Endodermal cell (in vitro differentiated cells): Measurements from ENCODE around the gene PACSIN1. TPM values are rescaled to one million over a fixed set of nuclear protein-coding genes. Genes with fewer than 3 reads are reported as not detected.

Experiments
- DNase-seq: peaks from one replicate; pipeline ENCODE4 v3.0.0-alpha.2; 2017
- H3K27ac ChIP-seq: 2 replicates; pipeline ENCODE4 v1.5.1; 2013; ENCODE audit warnings: mild to moderate bottlenecking, low read depth, low read length, moderate library complexity
- H3K27me3 ChIP-seq: 2 replicates; pipeline ENCODE4 v1.6.1; 2013; ENCODE audit warnings: mild to moderate bottlenecking, low read length, moderate library complexity; ENCODE audit not compliant: insufficient read depth, control insufficient read depth, poor library complexity, severe bottlenecking
- H3K36me3 ChIP-seq: 2 replicates; pipeline ENCODE4 v1.7.0; 2013; ENCODE audit warnings: mild to moderate bottlenecking, low read length, moderate library complexity; ENCODE audit not compliant: control insufficient read depth, insufficient read depth
- H3K4me1 ChIP-seq: one replicate; pipeline ENCODE4 v1.7.0; 2013; ENCODE audit warnings: low read length; ENCODE audit not compliant: control insufficient read depth, insufficient read depth
- H3K4me3 ChIP-seq: 2 replicates; pipeline ENCODE4 v1.5.1; 2013; ENCODE audit warnings: mild to moderate bottlenecking, low read length, moderate library complexity
- H3K9ac ChIP-seq: 2 replicates; pipeline ENCODE4 v1.6.1; 2013; ENCODE audit warnings: mild to moderate bottlenecking, low read length, moderate library complexity; ENCODE audit not compliant: poor library complexity, severe bottlenecking; ENCODE audit errors: extremely low read depth
- H3K9me3 ChIP-seq: 2 replicates; pipeline ENCODE4 v1.6.1; 2013; ENCODE audit warnings: mild to moderate bottlenecking, low read length, moderate library complexity; ENCODE audit not compliant: control insufficient read depth
- H3K27ac Mint-ChIP-seq: 2 replicates; pipeline ENCODE4 v1.8.0; 2020; ENCODE audit warnings: mixed read lengths
- H3K27me3 Mint-ChIP-seq: 2 replicates; pipeline ENCODE4 v1.8.0; 2021; ENCODE audit warnings: mild to moderate bottlenecking, mixed read lengths; ENCODE audit not compliant: insufficient read depth
- H3K36me3 Mint-ChIP-seq: 2 replicates; pipeline ENCODE4 v1.8.0; 2020; ENCODE audit warnings: low read depth, mixed read lengths
- H3K4me1 Mint-ChIP-seq: 2 replicates; pipeline ENCODE4 v1.8.0; 2020; ENCODE audit warnings: mixed read lengths
- H3K4me3 Mint-ChIP-seq: 2 replicates; pipeline ENCODE4 v1.8.0; 2020; ENCODE audit warnings: mild to moderate bottlenecking, moderate library complexity, mixed read lengths
- H3K9me3 Mint-ChIP-seq: 2 replicates; pipeline ENCODE4 v1.8.0; 2020; ENCODE audit warnings: mild to moderate bottlenecking, mixed read lengths
- WGBS, 2 experiments: methylation state at CpG; one replicate each; pipeline versions ENCODE4 v1.1.5 to v1.1.7; 2013; ENCODE audit warnings: missing lambda C conversion rate in 2 of 2, mixed read lengths in 1 of 2; ENCODE audit not compliant: insufficient coverage in 1 of 2, insufficient read length in 1 of 2; 5-methylcytosine and 5-hydroxymethylcytosine counted together
- total RNA-seq, 2 donors: library from RNA; stranded (reverse); fragmentation: NEBNext Ultra II Directional in 1 of 2; extraction: Animal tissue kit (Norgen Biotek cat#: 25700) in 1 of 2; gene quantifications; 2 replicates in 1 of 2; 3 replicates in 1 of 2; pipeline ENCODE4 v1.2.1, GENCODE V29; 2021
- TF ChIP-seq, protein P1 (sequence below): fragments of 200-600 bp; sonication (generic); conservative IDR thresholded peaks from 2 replicates; pipeline ENCODE4 v1.5.0; 2021; ENCODE audit warnings: antibody characterized with exemption, mild to moderate bottlenecking

Gene PACSIN1
- total RNA-seq, 2 donors from 2014 or later = 7.2 to 7.3 TPM

GRCh38 chr6:34555007-34555322 lies 89.1 kb downstream of the PACSIN1 start:
- 94 to 96% methylated on average over 3 to 11 of the region's 11 CpGs for WGBS, 2 experiments
- Mint-ChIP-seq H3K36me3 (no peaks in the 10 kb centered on the region), H3K27me3 (no peaks in the 10 kb centered on the region), H3K4me3 (no peak overlapping the region), H3K4me1 (peaks cover 20% of the 10 kb centered on the region), H3K27ac (no peak overlapping the region), H3K9me3 (no peaks in the 10 kb centered on the region)
- H3K9me3 ChIP-seq = no peaks in the 10 kb centered on the region
- no peak overlapping the region for H3K9ac ChIP-seq
- no peaks in the 10 kb centered on the region for H3K27me3 ChIP-seq
- no peak overlapping the region for H3K4me3 ChIP-seq
- TF ChIP-seq, protein P1, sequence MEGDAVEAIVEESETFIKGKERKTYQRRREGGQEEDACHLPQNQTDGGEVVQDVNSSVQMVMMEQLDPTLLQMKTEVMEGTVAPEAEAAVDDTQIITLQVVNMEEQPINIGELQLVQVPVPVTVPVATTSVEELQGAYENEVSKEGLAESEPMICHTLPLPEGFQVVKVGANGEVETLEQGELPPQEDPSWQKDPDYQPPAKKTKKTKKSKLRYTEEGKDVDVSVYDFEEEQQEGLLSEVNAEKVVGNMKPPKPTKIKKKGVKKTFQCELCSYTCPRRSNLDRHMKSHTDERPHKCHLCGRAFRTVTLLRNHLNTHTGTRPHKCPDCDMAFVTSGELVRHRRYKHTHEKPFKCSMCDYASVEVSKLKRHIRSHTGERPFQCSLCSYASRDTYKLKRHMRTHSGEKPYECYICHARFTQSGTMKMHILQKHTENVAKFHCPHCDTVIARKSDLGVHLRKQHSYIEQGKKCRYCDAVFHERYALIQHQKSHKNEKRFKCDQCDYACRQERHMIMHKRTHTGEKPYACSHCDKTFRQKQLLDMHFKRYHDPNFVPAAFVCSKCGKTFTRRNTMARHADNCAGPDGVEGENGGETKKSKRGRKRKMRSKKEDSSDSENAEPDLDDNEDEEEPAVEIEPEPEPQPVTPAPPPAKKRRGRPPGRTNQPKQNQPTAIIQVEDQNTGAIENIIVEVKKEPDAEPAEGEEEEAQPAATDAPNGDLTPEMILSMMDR = no peak
- H3K27ac ChIP-seq = no peak overlapping the region
- H3K36me3 ChIP-seq = no peaks in the 10 kb centered on the region
- peaks cover 10% of the 10 kb centered on the region for H3K4me1 ChIP-seq
- DNase-seq = no peak

DNA sequence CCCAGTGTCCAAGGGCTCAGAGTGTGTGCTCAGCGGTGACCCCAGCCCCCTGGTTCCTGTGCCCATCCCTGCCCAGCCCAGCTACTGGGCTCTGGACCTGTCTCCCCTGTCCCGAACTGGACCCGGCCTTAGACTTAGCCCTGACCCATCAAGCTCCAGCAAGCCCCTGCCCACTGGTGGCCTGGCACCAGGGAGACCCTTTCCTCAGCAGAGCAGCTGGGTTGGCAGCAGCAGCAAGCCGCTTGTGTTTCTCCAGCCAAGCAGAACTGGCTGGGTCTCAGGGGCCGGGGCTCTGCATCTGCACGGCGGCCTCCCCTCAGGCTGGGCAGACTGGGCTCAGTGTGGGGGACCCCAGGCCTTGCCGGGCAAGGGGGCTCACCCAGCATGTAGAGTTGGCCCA lies 89.5 kb downstream of the PACSIN1 start:
- no peak overlapping the region for H3K27ac Mint-ChIP-seq

DNA sequence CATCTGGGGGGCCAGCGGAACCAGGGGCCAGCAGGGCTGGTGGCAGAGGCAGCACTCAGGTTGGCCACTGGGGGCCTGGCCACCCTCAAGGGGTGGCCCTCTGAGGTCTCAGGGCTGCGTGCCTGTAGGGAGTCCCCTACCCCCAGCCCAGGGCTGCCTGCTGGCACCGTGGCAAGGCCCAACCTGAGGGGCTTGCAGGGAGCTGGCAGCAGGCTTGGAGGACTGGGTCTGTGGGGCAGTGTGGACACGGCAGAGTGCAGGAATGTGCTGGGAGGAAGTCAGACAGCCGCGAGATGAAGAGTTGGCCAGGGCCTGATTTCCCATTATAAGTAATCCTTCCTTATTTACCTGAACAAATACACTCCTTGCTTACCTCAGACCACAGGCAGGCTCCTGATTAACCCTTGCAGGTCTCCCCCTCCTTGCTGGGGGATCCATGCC lies 90.2 kb downstream of the PACSIN1 start, which contains the start of gene SPDEF:
Gene SPDEF (minus strand): TSS at position 299 of the 441 bp plus-strand sequence. CDS start 11,874 bp downstream, outside the sequence.
- Mint-ChIP-seq H3K9me3 (no peaks in the 10 kb centered on the region), H3K27ac (peak within 1 kb of the TSS; percentile 18)
- TF ChIP-seq, protein P1 = peak; percentile 61

More for the DNA sequence above, 89.5 kb downstream of the PACSIN1 start:
- H3K36me3 ChIP-seq = no peaks in the 10 kb centered on the region
- H3K27me3 Mint-ChIP-seq = no peaks in the 10 kb centered on the region
- no peak overlapping the region for H3K27ac ChIP-seq
- H3K4me3 ChIP-seq = no peak overlapping the region
- no peaks in the 10 kb centered on the region for H3K36me3 Mint-ChIP-seq
- H3K4me3 Mint-ChIP-seq = no peak overlapping the region
- H3K4me1 ChIP-seq = peaks cover 12% of the 10 kb centered on the region
- TF ChIP-seq, protein P1 = no peak
- no peak for DNase-seq
- WGBS, 2 experiments = 93 to 95% methylated on average over 8 of the region's 8 CpGs
- H3K4me1 Mint-ChIP-seq = peaks cover 24% of the 10 kb centered on the region
- H3K9ac ChIP-seq = no peak overlapping the region
- no peaks in the 10 kb centered on the region for H3K9me3 ChIP-seq
- H3K9me3 Mint-ChIP-seq = no peaks in the 10 kb centered on the region
- H3K27me3 ChIP-seq = no peaks in the 10 kb centered on the region

More for the DNA sequence above, 90.2 kb downstream of the PACSIN1 start, which contains the start of gene SPDEF:
- Histone ChIP-seq H3K36me3 (no peaks in the 10 kb centered on the region), H3K9me3 (no peaks in the 10 kb centered on the region), H3K4me1 (peaks cover 18% of the 10 kb centered on the region), H3K27ac (no peak within 1 kb of the TSS), H3K9ac (peak within 1 kb of the TSS; percentile 6), H3K27me3 (no peaks in the 10 kb centered on the region), H3K4me3 (no peak within 1 kb of the TSS)
- no peaks in the 10 kb centered on the region for H3K36me3 Mint-ChIP-seq
- 64 to 67% methylated on average over 3 to 6 of the region's 6 CpGs for WGBS, 2 experiments
- H3K4me1 Mint-ChIP-seq = peaks cover 31% of the 10 kb centered on the region
- no peaks in the 10 kb centered on the region for H3K27me3 Mint-ChIP-seq
- DNase-seq = peak; percentile 61
- peak within 1 kb of the TSS; percentile 29 for H3K4me3 Mint-ChIP-seq
